Neutrophil (primary cell): ENCODE results near the gene NCOA3.

Source experiments
- H3K27ac ChIP-seq: fragments of 200-600 bp; sonication (generic); 2 replicates; pipeline ENCODE4 v1.5.1; 2016; ENCODE audit warnings: mild to moderate bottlenecking, moderate library complexity
- H3K27me3 ChIP-seq: fragments of 200-600 bp; sonication (generic); 2 replicates; pipeline ENCODE4 v1.6.0; 2016; ENCODE audit warnings: mild to moderate bottlenecking
- H3K36me3 ChIP-seq: fragments of 200-600 bp; sonication (generic); 2 replicates; pipeline ENCODE4 v1.5.1; 2017
- H3K4me1 ChIP-seq, 2 experiments: fragments of 200-600 bp in 1 of 2; sonication (generic) in 1 of 2; 1 replicate in 1 of 2; 2 replicates in 1 of 2; pipeline versions ENCODE4 v1.5.1 to v1.6.1; 2013 to 2016; ENCODE audit warnings: low read depth in 1 of 2, low read length in 1 of 2, mild to moderate bottlenecking in 1 of 2, moderate library complexity in 1 of 2; ENCODE audit not compliant: control insufficient read depth in 1 of 2, insufficient read depth in 1 of 2
- H3K4me3 ChIP-seq, 2 experiments: fragments of 200-600 bp in 1 of 2; sonication (generic) in 1 of 2; 1 replicate in 1 of 2; 2 replicates in 1 of 2; pipeline ENCODE4 v1.5.1; 2013 to 2016; ENCODE audit warnings: low read depth in 1 of 2, low read length in 1 of 2, mild to moderate bottlenecking in 1 of 2, moderate library complexity in 1 of 2
- H3K9me3 ChIP-seq: fragments of 200-600 bp; sonication (generic); 2 replicates; pipeline ENCODE4 v1.5.1; 2016
- CTCF ChIP-seq: fragments of 200-600 bp; sonication (generic); IDR thresholded peaks from 2 replicates; pipeline ENCODE4 v1.5.1; 2016; ENCODE audit warnings: antibody characterized with exemption

The NCOA3 gene

GRCh38 chr20:47479506-47479905, 22.2 kb upstream of the NCOA3 start:
- H3K9me3 ChIP-seq: no peaks in the 10 kb centered on the region
- H3K27me3 ChIP-seq: no peaks in the 10 kb centered on the region
- H3K27ac ChIP-seq: no peak overlapping the region
- no peak for TF ChIP-seq CTCF
- no peak overlapping the region for H3K4me3 ChIP-seq
- no peaks in the 10 kb centered on the region for H3K36me3 ChIP-seq
- no peaks in the 10 kb centered on the region for H3K4me1 ChIP-seq

- no peak for TF ChIP-seq CTCF
These were observed 21.4 kb upstream of the NCOA3 start for GRCh38 chr20:47480239-47480638.

GRCh38 chr20:47480705-47481104, 21.0 kb upstream of the NCOA3 start:
- Histone ChIP-seq H3K27ac (no peak overlapping the region), H3K36me3 (no peaks in the 10 kb centered on the region), H3K4me3 (no peak overlapping the region), H3K4me1 (no peaks in the 10 kb centered on the region), H3K27me3 (no peaks in the 10 kb centered on the region), H3K9me3 (no peaks in the 10 kb centered on the region)
- TF ChIP-seq CTCF: no peak

More at GRCh38 chr20:47480239-47480638, 21.4 kb upstream of the NCOA3 start:
- H3K9me3 ChIP-seq: no peaks in the 10 kb centered on the region
- H3K36me3 ChIP-seq: no peaks in the 10 kb centered on the region
- no peak overlapping the region for H3K4me3 ChIP-seq
- H3K27me3 ChIP-seq: no peaks in the 10 kb centered on the region
- no peak overlapping the region for H3K27ac ChIP-seq
- no peaks in the 10 kb centered on the region for H3K4me1 ChIP-seq

- Histone ChIP-seq H3K36me3 (no peaks in the 10 kb centered on the region), H3K4me3 (no peak overlapping the region), H3K4me1 (no peaks in the 10 kb centered on the region), H3K9me3 (no peaks in the 10 kb centered on the region), H3K27ac (no peak overlapping the region), H3K27me3 (no peaks in the 10 kb centered on the region)
- TF ChIP-seq CTCF: no peak
These were observed 20.1 kb upstream of the NCOA3 start for GRCh38 chr20:47481330-47482216.

GRCh38 chr20:47482705-47483104, 19.0 kb upstream of the NCOA3 start:
- Histone ChIP-seq H3K36me3 (no peaks in the 10 kb centered on the region), H3K4me1 (no peaks in the 10 kb centered on the region), H3K27ac (no peak overlapping the region), H3K9me3 (no peaks in the 10 kb centered on the region), H3K4me3 (no peak overlapping the region), H3K27me3 (no peaks in the 10 kb centered on the region)
- TF ChIP-seq CTCF: no peak
